Stimulated activated naive CD8-positive, alpha-beta T cell treated with anti-CD3 and anti-CD28 coated beads, Interleukin-15, Interleukin-2, amounts not matched to agents 100 U/mL and 50 U/mL, for 24 hours (primary cell): ENCODE results near the gene P3R3URF.

Source experiments
- ATAC-seq: fragments of 150-1000 bp; cut with Tn5 transposase; one replicate; pipeline ENCODE4 v1.10.0; 2021
- DNase-seq: peaks from one replicate; pipeline ENCODE4 v3.0.0; 2021

Gene P3R3URF

DNA sequence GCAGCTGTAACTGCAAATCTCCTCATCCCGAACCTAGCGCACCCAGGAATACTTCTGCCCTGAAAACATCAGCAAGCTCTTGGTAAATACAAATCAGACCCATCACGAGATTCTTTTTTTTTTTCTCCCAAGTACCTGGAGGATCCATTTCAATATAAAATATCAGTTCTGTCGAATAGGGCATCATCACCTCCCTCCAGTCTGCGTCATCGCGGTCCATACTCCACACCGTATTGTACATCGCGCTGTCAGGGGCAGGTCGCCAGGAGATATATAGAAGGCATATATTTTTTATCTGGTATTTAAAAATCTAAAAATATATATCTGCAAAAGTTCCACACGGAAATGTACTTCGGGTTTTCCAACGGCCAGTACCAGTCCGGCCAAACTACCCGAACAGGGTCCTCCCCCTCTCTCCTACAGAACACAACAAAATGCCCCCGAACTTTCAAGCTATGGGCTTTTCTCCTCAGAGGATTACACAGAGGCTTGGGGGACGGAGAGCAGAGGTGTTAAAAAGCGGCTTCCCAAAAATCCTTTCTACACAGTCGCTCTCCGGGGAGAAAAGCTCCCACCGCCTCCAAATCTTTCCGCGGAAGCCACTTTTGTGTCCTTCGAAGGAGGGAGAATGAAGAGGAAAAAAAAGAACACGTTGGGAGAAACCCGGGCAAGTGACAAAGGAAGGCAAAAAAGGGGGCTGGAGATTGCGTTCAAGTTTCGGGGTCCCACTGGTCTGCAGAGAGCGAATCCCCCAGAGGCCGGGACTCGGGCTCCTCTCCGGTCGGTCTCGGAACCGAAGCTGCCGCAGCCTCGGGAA lies 44.4 kb downstream of the P3R3URF start:
- DNase-seq (peak; percentile 42), ATAC-seq (no peak)

DNA sequence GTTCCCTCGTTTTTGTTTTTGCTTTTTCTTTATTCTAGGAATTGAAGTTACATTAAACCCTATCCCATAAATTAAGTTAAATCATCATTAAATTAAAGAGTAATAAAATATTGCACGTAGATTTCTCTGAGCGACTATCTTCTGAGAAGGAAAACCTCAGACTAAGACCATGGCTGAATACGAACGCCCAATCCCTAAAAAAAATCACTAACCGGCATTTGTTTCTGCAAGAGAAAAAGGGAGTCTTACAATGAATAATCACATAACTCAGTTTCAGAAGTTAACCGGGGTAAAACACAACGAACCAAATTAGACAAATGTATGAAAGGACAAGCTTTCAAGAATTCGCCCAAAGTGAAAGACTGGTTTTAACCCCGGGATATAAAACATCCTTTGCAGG lies 45.2 kb downstream of the P3R3URF start:
- DNase-seq (no peak), ATAC-seq (no peak)

DNA sequence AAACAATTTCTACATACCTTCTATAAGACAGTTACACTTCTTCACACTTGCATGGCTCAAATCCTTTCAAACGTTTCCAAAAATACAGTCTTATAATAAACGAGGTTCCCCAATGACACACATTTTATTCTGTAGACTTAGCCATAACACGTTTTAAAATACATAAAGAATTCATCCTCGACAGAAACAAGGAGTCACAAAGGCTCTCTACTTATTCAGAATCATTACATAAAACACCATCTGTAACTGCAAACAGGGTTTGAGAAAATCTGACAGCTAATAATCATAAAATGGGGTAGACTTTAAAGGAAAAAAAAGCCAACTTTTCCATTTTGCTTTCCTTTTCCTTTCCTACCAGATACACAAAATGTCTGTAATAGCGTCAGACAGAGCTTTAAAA lies 45.7 kb downstream of the P3R3URF start:
- no peak for ATAC-seq
- DNase-seq, result no peak

DNA sequence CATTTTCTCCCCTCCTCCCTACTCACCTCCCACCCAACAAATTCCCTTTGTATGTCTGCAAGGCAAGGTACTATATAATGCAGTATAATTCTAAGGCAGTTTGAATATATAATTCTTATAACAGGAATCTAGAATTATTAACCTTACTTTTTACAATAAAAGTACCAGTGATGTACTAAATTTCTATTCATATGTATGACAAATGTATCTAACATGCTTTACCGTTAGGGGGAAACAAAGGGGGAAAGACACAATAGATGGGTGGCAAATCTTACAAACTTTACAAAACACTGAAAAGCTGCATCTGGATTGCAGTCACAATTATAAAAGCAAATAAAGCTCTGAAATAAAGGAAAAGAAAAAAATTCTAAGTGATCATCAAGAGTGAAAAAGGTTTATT lies 46.2 kb downstream of the P3R3URF start:
- ATAC-seq (no peak), DNase-seq (no peak)

DNA sequence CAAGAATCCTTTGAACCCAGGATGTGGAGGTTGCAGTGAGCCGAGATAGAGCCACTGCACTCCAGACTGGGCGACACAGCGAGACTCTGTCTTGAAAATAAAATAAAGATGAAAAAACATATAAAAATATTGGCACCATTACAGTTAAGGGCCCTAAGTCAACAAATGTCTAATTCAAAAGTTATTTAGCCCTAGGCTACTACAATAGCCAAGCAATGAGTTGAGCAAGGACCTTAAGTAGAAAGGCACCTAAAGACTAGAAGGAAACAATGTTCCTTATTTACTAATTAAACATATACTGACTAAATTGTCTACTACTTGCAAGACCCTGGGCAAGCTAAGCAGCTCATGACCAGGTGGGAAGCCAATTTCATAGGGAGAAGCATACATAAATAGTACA lies 47.9 kb downstream of the P3R3URF start:
- no peak for ATAC-seq

More for the DNA sequence above, 47.9 kb downstream of the P3R3URF start:
- no peak for DNase-seq
